ENCODE results near the gene CEBPG.

CEBPG gene

GRCh38 chr19:33384983-33385382, 11.5 kb downstream of the CEBPG start:
- no peak for DNase-seq

- DNase-seq: no peak
These were observed 12.4 kb downstream of the CEBPG start for GRCh38 chr19:33385956-33386355.

- DNase-seq: no peak
These were observed 12.9 kb downstream of the CEBPG start for GRCh38 chr19:33386361-33386858.

DNA sequence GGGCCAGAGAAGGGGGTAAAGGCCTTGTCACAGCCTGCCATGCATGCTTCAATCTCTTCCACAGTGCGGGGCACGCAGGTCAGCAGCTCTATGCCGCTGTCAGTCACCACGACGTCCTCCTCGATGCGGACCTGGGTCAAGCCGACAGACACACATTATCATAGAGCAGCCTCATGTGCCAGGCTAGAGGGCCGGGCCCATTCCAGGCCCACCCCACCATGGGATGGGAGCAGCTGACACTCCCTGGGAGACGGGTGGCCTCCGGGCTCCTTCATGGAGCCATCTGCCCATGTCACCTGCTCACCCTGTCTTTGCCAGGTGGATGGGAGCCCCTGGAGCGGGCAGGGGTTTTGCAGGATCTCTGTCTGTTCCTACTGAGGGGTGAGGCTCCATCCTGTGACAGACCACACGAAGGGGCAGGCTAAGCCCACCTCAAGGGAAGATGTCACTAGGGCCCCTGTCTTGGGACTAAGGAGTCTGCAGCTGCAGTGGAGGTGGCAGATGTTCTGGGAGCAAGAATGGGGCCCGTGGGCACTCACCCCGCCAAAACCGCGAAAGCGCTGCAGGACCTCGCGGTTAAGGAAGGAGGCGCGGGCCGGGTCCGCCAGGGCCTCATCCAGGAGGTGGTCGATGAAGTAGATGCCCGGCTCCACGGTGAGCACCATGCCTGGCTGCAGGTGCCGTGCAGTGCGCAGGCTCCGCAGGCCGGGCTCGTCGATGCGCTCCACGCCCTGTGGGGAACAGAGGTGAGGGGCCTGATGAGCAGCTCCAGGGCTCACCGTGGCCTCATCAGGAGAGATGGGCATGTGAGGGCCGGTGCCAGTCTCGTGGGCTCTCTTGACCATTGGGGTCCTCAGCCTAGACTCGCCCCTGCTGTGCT, 14.1 kb downstream of the CEBPG start:
- no peak for DNase-seq

- DNase-seq: no peak
These were observed 14.8 kb downstream of the CEBPG start for GRCh38 chr19:33388231-33388724.

DNA sequence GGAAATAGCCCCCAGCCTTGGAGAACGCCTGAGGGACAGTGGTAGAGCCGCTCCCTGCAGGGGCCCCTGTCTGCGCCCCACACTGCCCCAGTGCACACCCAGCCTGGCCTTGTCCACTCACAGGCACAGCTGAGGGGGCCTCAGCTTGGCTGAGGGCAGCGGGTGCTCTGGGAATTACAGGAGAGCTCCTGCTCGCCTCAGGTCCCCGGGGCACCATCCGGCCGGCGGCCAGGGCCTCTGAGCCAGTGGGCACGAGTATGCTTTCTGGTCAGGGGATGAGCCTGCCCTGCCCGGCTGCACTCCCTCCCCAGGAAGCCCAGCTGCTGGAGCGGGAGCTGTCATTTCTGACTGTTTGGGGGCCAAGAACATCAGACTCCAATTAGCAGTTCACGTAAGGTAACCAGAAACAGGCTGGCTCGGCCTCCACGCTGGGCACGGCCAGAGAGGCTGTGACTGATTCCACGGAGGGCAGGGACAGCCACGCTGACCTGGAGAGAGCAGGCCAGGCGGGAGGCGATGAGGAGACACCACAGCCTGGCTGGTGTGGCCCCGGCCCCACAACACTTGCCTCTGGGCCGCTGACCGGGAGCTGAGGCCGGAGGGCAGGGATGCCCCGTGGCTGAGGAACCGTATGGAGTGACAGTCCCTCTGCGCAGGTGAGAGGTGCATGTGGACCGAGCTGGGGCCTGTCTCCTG, 15.4 kb downstream of the CEBPG start:
- no peak for DNase-seq

- no peak for DNase-seq
These were observed 16.1 kb downstream of the CEBPG start for GRCh38 chr19:33389421-33390100.

DNA sequence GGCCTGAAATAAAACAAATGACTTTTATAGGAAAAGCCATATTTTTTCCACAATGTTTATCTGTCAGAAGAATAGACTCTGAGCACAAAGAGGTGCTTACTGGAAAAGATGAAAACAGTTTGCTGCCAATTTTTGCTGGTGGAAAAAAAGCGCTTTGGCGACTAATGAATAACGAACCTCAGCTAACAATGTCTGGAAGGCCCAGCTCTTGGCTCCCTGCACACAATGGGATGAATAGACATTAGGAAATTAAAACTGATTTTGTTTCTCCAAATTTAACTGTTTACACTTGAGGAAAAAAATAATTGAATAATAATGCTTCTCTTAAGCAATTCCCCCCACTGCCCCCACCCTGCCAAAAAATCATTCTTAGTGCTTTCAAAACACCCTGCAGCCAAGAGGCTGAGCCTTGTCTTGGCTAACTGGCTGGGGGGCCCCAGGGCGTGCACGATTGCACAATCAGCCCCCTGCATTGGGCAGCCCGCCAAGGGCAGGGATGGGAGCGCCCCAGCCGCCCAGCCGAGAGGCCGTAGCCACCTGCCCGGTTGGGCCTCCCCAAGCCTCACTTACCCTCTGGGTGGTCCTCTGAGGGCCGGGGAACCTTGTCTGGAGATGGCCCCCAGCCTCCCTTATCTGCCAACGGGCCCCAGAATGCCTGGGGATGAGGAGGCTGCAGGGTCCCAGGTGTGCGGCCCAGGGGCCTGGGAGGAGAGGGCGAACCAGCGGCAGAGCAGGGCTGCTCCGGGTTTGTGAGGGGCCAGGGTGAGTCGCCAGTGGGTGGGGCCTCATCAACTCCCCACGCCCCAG, 16.8 kb downstream of the CEBPG start:
- DNase-seq: no peak

- DNase-seq: no peak
These were observed 17.6 kb downstream of the CEBPG start for GRCh38 chr19:33390908-33391630.

DNA sequence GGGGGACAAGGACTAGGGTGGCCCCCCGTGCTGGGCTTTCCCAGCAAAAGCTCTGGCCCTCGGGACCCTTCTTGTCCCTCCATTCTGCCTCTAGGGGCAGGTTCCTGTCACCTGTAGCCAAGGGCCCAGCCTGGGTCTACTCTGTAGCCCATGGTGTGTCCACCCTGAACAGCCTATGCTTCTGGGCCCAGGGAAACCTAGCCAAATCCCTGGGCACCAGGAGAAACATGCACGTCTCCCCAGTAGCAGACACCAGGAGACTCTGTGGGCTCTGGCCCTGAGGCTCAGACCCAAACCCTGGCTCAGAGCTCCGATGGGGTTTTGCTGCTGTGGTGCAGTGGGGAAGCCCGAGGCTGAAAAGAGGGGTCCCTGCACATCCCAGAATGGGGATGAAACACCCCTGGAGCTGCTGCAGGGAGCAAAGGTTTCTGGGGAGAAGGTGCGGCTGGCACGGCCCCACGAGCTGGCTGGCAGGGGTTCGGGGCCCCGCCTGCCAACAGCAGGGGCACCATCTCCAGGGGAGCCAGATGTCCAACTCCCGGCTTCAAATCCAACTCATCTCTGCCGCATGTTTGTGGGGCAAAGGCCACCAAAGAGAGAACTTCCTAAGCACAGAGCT, 18.2 kb downstream of the CEBPG start:
- DNase-seq: no peak

DNA sequence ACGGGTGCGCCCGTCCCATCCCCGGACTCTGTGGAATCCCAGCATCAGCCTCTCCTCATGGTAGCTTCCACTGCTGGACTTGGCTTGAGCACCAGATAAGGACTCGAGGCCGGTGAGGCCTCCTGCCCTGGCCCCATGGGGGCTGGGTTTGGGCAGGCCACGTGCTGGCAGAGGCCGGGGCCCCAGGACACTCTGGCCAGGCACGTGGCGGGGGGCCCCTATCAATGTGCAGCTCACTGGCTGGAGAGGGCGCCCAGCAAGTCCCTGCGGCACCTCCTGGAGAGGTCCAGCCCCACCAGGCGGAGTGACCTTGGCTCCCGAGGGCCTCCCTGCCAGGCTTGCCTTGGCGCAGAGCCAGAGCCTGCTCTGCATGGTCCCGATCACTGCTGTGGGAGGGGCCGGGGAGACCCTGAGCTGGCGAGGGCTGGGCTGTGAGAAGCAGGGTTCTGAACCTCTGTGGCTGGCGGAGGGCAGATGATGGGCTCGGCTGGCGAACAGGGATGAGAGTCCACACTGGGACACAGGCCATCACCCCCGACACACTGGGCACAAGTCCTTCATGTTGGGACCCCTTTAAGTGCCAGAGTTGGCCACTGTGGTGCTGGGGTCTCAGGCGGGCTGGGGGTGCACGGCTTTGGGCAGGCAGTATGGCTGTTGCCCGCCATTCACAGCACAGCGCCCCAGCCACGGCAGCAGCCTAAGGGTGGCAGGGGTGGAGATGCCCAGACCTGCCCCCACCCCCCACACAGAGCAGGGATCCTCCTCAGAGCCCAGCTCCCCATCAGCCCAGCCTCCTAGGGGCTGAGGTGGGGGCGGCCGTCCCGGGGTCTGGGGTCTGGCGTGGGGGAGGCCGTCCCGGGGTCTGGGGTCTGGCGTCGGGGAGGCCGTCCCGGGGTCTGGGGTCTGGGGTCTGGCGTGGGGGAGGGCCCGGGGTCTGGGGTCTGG, 19.1 kb downstream of the CEBPG start:
- DNase-seq: no peak

- DNase-seq: no peak
These were observed 19.9 kb downstream of the CEBPG start for GRCh38 chr19:33393286-33394005.

- DNase-seq: peak; percentile 62
These were observed 20.7 kb downstream of the CEBPG start for GRCh38 chr19:33394006-33394722.

DNA sequence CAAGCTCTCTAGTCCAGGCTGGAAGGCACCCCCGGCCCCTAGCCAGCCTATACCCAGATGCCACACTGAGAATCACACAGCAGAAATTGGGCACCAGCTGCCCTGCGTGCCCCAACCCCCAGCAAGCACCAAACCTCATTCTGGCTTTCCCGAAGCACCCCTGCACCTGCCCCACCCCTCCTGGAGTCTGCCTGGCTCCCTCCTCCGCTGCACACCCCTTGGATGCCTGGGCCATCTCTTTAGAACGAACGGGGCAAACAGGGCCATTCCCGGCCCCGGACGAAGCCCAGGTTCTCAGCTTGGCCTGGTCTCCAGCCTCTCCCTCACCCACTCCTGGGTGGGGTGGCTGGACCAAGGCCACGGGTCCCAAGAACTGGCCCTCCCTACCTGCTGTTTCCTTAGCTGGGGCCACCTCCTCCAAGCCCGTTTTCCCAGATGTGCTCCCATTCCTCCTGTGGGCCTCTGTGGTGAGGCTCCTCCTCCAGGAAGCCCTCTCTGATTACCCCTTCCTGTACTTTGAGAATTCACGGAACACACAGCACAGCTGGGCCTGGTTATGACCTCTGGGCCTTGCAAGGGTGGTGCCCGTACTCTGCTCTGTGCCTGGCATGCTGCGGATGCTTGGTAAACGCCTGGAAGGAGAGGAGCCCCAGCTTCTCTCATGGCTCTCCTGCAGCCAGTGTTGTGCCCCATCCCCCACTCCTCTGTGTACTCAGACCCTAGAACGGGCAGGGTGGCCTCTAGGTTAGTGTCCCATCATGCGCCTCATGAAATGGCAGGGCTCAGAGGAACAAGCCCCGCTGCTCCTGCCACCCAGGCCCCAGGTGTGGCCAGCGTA, 21.4 kb downstream of the CEBPG start:
- DNase-seq: no peak

- DNase-seq: no peak
These were observed 22.3 kb downstream of the CEBPG start for GRCh38 chr19:33395561-33396550.

Measured in suppressor macrophage treated with lipopolysaccharide for 4 hours (primary cell).